GM12878 (cell line): ENCODE measurements around the gene TNP1. TPM values are rescaled to one million over a fixed set of nuclear protein-coding genes. Genes with fewer than 3 reads are reported as not detected.

Source experiments
- ATAC-seq: fragments of 200-7000 bp; cut with Tn5 transposase; 3 replicates; pipeline ENCODE4 v1.9.1; 2020; ENCODE audit warnings: mild to moderate bottlenecking, moderate library complexity
- BruUV-seq: library from RNA; stranded (reverse); fragments of 400-500 nt; replicated peaks from 2 replicates; lab custom pipeline; 2021; lab: Mats Ljungman, UMichigan
- CTCF ChIA-PET: fragments of 300-600 bp; sonication (Branson Sonifier 250); formaldehyde crosslinking; extraction: SDS; loops from one replicate; lab custom pipeline; 2021; ENCODE audit warnings: inconsistent platforms; lab: Yijun Ruan, JAX
- POLR2A ChIA-PET: fragments of 350-600 bp; formaldehyde crosslinking; extraction: SDS; loops from one replicate; lab custom pipeline; 2021; ENCODE audit warnings: inconsistent platforms; lab: Charles Lee
- RAD21 ChIA-PET: fragments of 300-600 bp; sonication (Branson Sonifier 250); formaldehyde crosslinking; loops from one replicate; lab custom pipeline; 2023; ENCODE audit warnings: antibody characterized with exemption; ENCODE audit not compliant: unreplicated experiment; lab: Charles Lee
- SMC1A ChIA-PET: fragments of 300-600 bp; sonication (Branson Sonifier 250); formaldehyde crosslinking; loops from one replicate; lab custom pipeline; 2023; ENCODE audit not compliant: unreplicated experiment, uncharacterized antibody; lab: Charles Lee
- DNase-seq: peaks from one replicate; pipeline ENCODE4 v3.0.0-alpha.2; 2011; ENCODE audit warnings: low read depth, low spot score
- FAIRE-seq: peaks from 3 replicates; lab custom pipeline; 2011; peaks lifted over from hg19 to GRCh38; lab: Jason Lieb, UNC
- H2AFZ ChIP-seq: 2 replicates; pipeline ENCODE4 v1.6.0; 2011; ENCODE audit warnings: low read depth, low read length, control low read depth; ENCODE audit not compliant: control insufficient read depth
- H3K27ac ChIP-seq: 2 replicates; pipeline ENCODE4 v1.5.1; 2011; ENCODE audit warnings: control low read depth; ENCODE audit not compliant: control insufficient read depth, insufficient read depth
- H3K27me3 ChIP-seq, 2 experiments: replicated peaks in 1 of 2; 2 replicates each; pipeline versions ENCODE4 v1.6.0 to v1.6.1; 2011; ENCODE audit warnings: low read length in 1 of 2; ENCODE audit not compliant: control insufficient read depth in 2 of 2, insufficient read depth in 2 of 2
- H3K36me3 ChIP-seq, 2 experiments: 2 replicates each; pipeline ENCODE4 v1.5.1; 2011; ENCODE audit warnings: low read length in 1 of 2; ENCODE audit not compliant: control insufficient read depth in 2 of 2, insufficient read depth in 2 of 2
- H3K4me1 ChIP-seq: 2 replicates; pipeline ENCODE4 v1.6.1; 2011; ENCODE audit warnings: mild to moderate bottlenecking, low read length, moderate library complexity, mixed read lengths; ENCODE audit not compliant: control insufficient read depth, insufficient read depth
- H3K4me2 ChIP-seq: 2 replicates; pipeline ENCODE4 v1.6.0; 2011; ENCODE audit warnings: control low read depth; ENCODE audit not compliant: control insufficient read depth, insufficient read depth
- H3K4me3 ChIP-seq: fragments of 200-600 bp; sonication (generic); 2 replicates; pipeline ENCODE4 v1.5.1; 2016
- H3K79me2 ChIP-seq: 2 replicates; pipeline ENCODE4 v1.6.0; 2011; ENCODE audit warnings: low read length; ENCODE audit not compliant: control insufficient read depth, insufficient read depth
- H3K9ac ChIP-seq: 2 replicates; pipeline ENCODE4 v1.8.0; 2011; ENCODE audit warnings: low read length, control low read depth, mixed read lengths; ENCODE audit not compliant: control insufficient read depth, insufficient read depth
- H3K9me3 ChIP-seq: replicated peaks from 3 replicates; pipeline ENCODE4 v1.5.1; 2011; ENCODE audit warnings: mild to moderate bottlenecking, low read length; ENCODE audit not compliant: control insufficient read depth, insufficient read depth
- H4K20me1 ChIP-seq: 2 replicates; pipeline ENCODE4 v1.6.0; 2011; ENCODE audit not compliant: control insufficient read depth, insufficient read depth
- ASH2L ChIP-seq: fragments of 300-600, 200-600 bp; sonication (generic); IDR thresholded peaks from 2 replicates; pipeline ENCODE4 v1.6.1; 2017; ENCODE audit warnings: low read depth, mild to moderate bottlenecking, borderline replicate concordance
- BCL11A ChIP-seq: IDR thresholded peaks from 2 replicates; pipeline ENCODE4 v1.6.1; 2011; ENCODE audit warnings: low read depth, low read length
- CREM ChIP-seq: IDR thresholded peaks from 2 replicates; pipeline ENCODE4 v1.6.1; 2014; ENCODE audit warnings: antibody characterized with exemption, low read depth
- EP300 ChIP-seq, 2 experiments: fragments of 150-350 bp in 1 of 2; IDR thresholded peaks; 2 replicates each; pipeline ENCODE4 v1.6.1; 2011 to 2012; ENCODE audit warnings: low read depth in 2 of 2, low read length in 2 of 2, borderline replicate concordance in 1 of 2, improper control_type of control experiment in 1 of 2, inconsistent platforms in 1 of 2; ENCODE audit not compliant: control insufficient read depth in 1 of 2
- GABPA ChIP-seq: IDR thresholded peaks from 2 replicates; pipeline ENCODE4 v1.6.1; 2014; ENCODE audit warnings: antibody characterized with exemption, low read depth, mild to moderate bottlenecking, inconsistent platforms
- JUND ChIP-seq: IDR thresholded peaks from 2 replicates; pipeline ENCODE4 v1.6.1; 2012; ENCODE audit warnings: low read depth, mild to moderate bottlenecking, low read length, improper control_type of control experiment, moderate library complexity
- KAT2A ChIP-seq: conservative IDR thresholded peaks from 2 replicates; pipeline ENCODE4 v1.6.1; 2011; ENCODE audit warnings: low read depth, low read length; ENCODE audit not compliant: control insufficient read depth
- MEF2A ChIP-seq: IDR thresholded peaks from 2 replicates; pipeline ENCODE4 v1.6.1; 2011; ENCODE audit warnings: low read depth, mild to moderate bottlenecking, low read length, moderate library complexity; ENCODE audit not compliant: insufficient read depth
- ZNF24 ChIP-seq: fragments of 450-650 bp; IDR thresholded peaks from 2 replicates; pipeline ENCODE4 v1.6.1; 2017; ENCODE audit warnings: antibody characterized with exemption, mild to moderate bottlenecking
- ZZZ3 ChIP-seq: IDR thresholded peaks from 2 replicates; pipeline ENCODE4 v1.6.1; 2011; ENCODE audit warnings: low read depth; ENCODE audit not compliant: control insufficient read depth, insufficient read length
- WGBS: methylation state at CpG from one replicate; pipeline ENCODE4 v1.1.6; 2016; ENCODE audit warnings: low lambda C conversion rate; ENCODE audit not compliant: insufficient replicate concordance, insufficient coverage; ENCODE audit errors: missing lambda C conversion rate; 5-methylcytosine and 5-hydroxymethylcytosine counted together
- in situ Hi-C: fragments of 300-500 bp; cut with MboI; formaldehyde crosslinking; loops from 9 replicates; pipeline ENCODE4 v1.14.3; 2018; ENCODE audit warnings: mixed read lengths
- intact Hi-C: fragments of 100-400 bp; cut with micrococcal nuclease; formaldehyde crosslinking; loops from one replicate; pipeline ENCODE4 v1.14.2; 2022; ENCODE audit not compliant: unreplicated experiment
- polyA plus RNA-seq, 11 experiments: library from polyadenylated mRNA; depleted of rRNA in 4 of 11; unstranded in 6 of 11; stranded (reverse) in 5 of 11; fragments of >200 nt; fragmentation: Nextera tagmentation in 4 of 11; fragmentation: Illumina TruSeq in 1 of 11; extraction: Ambion mirVana in 4 of 11; extraction: Trizol in 1 of 11; gene quantifications; 1 replicate in 1 of 11; 2 replicates in 10 of 11; pipeline versions ENCODE4 v1.2.1 to v1.2.3, GENCODE V29; 2011 to 2016; ENCODE audit warnings: inconsistent platforms in 2 of 11, missing spikeins in 2 of 11, low read depth in 1 of 11
- total RNA-seq, 4 experiments: library from RNA; depleted of rRNA in 3 of 4; stranded (reverse); fragments of >200 nt in 3 of 4; fragmentation: Illumina TruSeq in 1 of 4; extraction: Trizol in 1 of 4; gene quantifications; 2 replicates each; pipeline versions ENCODE4 v1.2.1 to v1.2.3, GENCODE V29; 2013 to 2021
- TF ChIP-seq, protein P1 (sequence below): fragments of 450-650 bp; formaldehyde crosslinking; IDR thresholded peaks from 2 replicates; pipeline ENCODE4 v1.4.0; 2020; ENCODE audit warnings: mild to moderate bottlenecking, moderate library complexity

TNP1 gene
- total and polyA plus RNA-seq, 10 of the 15 experiments (the other 5 are each of a cell fraction or from before 2014, with no cell fraction given), result not detected

DNA sequence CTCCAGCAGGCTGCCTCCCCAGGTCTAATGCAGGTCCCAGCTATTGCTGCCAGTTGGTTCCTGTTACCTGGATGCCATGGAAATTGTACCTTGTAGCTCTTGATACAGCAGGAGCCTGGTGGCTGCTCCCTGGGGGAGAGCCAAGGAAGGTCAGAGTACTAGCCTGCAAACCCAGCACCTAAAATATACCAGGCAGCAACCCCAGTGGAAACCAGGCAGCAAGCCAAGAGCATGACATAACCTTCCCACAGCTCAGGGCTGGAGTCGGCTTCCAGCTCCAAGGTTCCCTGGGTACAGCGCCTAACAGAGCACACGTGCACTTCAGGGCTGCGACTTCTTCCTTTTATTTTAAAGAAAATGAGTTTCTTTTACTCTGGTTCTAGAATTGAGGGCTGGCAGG, 30.3 kb downstream of the TNP1 start:
- in situ Hi-C loops (no loop called here), intact Hi-C loops (no loop called here)
- BruUV-seq, result no TSS peak
- Histone ChIP-seq H2AFZ (no peak overlapping the region), H3K4me1 (no peaks in the 10 kb centered on the region), H3K36me3 (no peaks in the 10 kb centered on the region), H3K79me2 (no peaks in the 10 kb centered on the region), H4K20me1 (no peaks in the 10 kb centered on the region)
- whole genome bisulfite sequencing, result 15% methylated on average over 4 of the region's 4 CpGs
- ChIA-PET SMC1A (no interaction called here), CTCF (interaction anchor here (0.6 kb wide), 1 partner anchor 32 kb away, joined by 4 read pairs; no protein-coding TSS in a partner anchor)
- FAIRE-seq, result no peak
- no peak for TF ChIP-seq KAT2A
- no peak for TF ChIP-seq ZNF24
- no peak for TF ChIP-seq ASH2L
- no peak for TF ChIP-seq EP300 (IDR thresholded peaks at IDR 0.05; ENCODE audit: borderline replicate concordance in 1 of 2, control insufficient read depth in 1 of 2, low read depth in 2 of 2, low read length in 2 of 2)
- no peak for TF ChIP-seq CREM
- TF ChIP-seq BCL11A, result no peak
- no peak for TF ChIP-seq MEF2A
- TF ChIP-seq, protein P1, sequence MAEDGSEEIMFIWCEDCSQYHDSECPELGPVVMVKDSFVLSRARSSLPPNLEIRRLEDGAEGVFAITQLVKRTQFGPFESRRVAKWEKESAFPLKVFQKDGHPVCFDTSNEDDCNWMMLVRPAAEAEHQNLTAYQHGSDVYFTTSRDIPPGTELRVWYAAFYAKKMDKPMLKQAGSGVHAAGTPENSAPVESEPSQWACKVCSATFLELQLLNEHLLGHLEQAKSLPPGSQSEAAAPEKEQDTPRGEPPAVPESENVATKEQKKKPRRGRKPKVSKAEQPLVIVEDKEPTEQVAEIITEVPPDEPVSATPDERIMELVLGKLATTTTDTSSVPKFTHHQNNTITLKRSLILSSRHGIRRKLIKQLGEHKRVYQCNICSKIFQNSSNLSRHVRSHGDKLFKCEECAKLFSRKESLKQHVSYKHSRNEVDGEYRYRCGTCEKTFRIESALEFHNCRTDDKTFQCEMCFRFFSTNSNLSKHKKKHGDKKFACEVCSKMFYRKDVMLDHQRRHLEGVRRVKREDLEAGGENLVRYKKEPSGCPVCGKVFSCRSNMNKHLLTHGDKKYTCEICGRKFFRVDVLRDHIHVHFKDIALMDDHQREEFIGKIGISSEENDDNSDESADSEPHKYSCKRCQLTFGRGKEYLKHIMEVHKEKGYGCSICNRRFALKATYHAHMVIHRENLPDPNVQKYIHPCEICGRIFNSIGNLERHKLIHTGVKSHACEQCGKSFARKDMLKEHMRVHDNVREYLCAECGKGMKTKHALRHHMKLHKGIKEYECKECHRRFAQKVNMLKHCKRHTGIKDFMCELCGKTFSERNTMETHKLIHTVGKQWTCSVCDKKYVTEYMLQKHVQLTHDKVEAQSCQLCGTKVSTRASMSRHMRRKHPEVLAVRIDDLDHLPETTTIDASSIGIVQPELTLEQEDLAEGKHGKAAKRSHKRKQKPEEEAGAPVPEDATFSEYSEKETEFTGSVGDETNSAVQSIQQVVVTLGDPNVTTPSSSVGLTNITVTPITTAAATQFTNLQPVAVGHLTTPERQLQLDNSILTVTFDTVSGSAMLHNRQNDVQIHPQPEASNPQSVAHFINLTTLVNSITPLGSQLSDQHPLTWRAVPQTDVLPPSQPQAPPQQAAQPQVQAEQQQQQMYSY (CRISPR knock-in tag), result no peak
- TF ChIP-seq GABPA, result no peak
- no peak for TF ChIP-seq JUND
- no peak for TF ChIP-seq ZZZ3
- TF ChIP-seq, all 136 proteins: peak for 0
- ChIA-PET POLR2A (no interaction called here), RAD21 (no interaction called here)
- no peak overlapping the region for H3K9ac ChIP-seq
- no peak overlapping the region for H3K4me3 ChIP-seq
- H3K27me3 ChIP-seq, result no peaks in the 10 kb centered on the region; a peak in 2 of 4 replicates
- ATAC-seq (no peak), DNase-seq (no peak)
- no peak overlapping the region for H3K4me2 ChIP-seq
- H3K27ac ChIP-seq, result no peak overlapping the region
- no peaks in the 10 kb centered on the region for H3K9me3 ChIP-seq
